HG03457 (cell line): ENCODE measurements around the gene GATA2.

ENCODE experiments used
- ATAC-seq: cut with Tn5 transposase; IDR thresholded peaks from one replicate; pipeline ENCODE4 v1.9.1; 2021; ENCODE audit warnings: moderate number of reproducible peaks; ENCODE audit not compliant: unreplicated experiment

Gene GATA2

GRCh38 chr3:128458746-128459460, 34.1 kb downstream of the GATA2 start:
- no peak for ATAC-seq

GRCh38 chr3:128457937-128458336, 35.1 kb downstream of the GATA2 start:
- no peak for ATAC-seq

DNA sequence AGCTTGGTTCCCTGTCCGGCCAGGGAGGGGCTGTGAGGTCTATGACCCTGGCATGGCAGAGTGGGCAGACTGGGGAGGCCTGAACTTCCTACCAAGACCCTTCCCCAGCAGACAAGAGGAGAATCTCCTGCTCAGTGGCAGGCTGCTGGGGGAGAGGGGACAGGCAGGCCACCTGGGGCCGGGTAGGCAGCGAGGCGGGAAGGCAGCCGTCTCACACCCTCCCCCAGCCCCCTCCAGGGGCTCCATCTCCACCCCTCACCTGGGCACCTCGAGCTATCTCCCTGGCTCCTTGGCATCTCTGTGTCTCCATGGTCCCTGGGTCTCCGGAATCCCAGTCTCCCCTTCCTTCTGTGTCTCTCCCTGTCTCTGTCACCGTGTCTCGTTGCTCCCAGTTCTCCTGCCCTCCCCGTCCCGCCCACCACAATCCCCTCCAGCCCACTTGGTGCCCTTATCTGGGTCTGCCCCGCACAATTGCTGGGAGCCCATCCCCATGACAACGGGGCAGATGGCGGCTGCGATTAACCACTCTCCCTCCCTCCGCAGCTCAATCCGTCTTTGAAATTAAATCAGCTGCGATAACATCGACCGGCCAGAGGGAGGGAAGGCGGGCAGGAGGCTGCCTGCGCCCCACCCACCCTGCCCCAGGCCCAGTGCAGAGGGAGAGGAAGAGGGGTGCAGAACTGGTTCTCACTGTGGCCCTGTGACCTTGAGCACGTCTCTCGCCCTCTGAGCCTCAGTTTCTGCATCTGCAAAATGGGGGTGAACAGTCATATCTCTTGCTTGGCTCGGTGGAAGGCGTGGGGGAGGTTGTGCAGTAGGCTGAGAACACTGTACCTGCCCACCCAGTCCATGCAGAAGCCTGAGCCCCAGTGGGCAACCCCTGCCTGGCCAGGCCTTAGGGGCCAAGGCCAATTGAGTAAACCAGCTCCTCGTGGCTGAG, 36.0 kb downstream of the GATA2 start:
- no peak for ATAC-seq

DNA sequence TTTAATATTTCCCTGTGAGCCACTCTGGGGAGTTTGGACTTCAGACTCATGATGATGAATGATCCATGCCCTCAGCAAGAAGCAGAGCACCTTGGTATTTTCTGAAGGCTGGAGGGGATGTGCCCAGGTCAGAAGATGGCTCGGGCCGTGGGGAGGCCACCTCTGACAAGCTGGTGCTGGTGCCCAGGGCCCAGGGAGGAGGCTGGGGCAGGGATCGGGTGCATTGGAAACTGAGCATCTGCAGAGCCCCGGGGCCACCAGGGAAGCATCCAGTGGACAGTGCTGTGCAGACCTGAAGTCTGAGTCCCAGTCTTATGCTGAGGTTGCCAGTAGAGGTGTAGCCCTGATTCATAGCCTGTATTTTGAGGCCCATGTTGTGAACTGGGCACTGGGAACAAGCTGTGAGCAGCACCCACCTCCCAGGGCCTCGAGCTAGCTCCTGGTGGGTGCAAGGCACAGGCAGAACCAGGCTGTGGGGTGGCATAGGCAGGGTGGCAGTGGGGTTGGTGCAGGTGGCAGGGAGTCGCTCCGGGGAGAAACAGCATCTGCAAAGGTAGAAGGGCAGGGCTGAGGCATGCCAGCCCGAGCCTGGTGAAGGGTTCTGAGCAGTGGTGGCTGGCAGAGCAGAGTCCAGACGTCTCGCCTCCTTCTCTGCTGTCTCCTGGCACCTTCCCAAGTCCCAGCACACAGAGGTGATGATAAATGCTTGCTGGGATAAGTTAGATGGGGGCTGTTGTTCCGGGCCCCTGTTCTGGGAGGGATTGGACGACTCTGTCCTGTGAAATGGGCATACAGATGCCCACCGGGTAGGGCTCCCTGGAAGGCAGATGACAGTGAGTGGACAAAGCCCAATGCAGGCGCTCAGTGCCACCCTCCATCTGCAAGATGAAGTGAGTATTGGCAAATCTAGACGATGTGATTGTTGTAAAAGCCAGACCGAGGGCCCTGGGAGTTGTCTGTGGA, 36.9 kb downstream of the GATA2 start:
- ATAC-seq, result no peak

DNA sequence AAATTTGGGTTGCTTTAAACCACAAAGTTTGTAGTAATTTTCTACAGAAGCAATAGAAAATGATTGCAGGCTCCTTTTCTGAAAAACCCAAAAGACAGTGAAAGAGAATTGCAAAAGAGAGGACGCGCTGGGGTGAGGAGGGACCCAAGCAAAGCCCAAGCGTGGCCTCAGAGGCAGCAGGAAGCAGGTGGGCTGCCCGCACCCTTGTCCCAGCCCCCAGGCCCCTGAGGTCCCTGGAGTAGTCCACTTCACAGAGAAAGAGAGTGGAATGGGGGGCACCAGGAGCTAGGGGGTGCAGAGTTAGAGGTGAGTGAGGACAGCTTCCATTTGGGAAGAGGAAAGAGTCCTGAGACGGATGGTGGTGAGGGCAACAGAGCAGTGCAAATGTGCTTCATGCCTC, 37.9 kb downstream of the GATA2 start:
- no peak for ATAC-seq

GRCh38 chr3:128454310-128454618, 38.7 kb downstream of the GATA2 start:
- ATAC-seq, result no peak

DNA sequence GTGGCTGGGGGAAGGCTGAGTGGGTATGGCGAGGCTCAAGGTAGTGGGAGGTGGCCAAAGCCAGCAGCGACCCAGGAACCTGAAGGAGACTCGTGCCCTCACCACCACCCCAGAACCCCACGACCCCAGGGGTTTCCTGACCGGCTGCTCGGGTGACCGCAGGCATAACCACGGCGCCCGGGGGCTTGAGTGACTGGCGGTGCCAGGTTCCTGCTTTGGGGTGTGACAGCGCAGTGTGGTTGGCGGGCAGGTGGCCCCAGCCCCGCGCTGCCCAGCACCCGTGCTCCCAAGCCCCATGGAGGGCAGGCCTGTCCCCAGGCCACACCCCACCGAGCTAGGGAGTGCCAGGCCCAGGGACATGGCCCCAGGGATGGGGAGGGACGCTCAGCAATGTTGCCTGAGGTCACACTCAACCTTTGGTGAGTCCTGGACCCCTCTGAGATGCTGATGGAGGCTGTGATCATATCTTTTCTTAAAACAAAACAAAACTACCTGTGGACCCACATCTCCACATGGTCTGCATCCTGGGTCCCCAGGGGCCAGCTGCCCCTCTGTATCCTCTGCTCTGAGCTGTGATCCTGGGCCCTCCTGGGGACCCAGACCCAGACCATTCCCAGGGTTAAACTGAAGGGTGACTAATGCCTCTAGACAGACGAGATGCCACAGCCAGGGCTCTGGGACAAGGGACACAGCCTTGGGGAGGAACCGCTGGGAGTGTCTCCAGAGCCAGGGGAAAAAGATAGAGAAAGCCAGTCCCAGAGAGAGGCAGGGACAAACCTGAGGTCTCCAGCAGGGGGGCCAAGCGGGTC, 39.3 kb downstream of the GATA2 start:
- ATAC-seq, result no peak

DNA sequence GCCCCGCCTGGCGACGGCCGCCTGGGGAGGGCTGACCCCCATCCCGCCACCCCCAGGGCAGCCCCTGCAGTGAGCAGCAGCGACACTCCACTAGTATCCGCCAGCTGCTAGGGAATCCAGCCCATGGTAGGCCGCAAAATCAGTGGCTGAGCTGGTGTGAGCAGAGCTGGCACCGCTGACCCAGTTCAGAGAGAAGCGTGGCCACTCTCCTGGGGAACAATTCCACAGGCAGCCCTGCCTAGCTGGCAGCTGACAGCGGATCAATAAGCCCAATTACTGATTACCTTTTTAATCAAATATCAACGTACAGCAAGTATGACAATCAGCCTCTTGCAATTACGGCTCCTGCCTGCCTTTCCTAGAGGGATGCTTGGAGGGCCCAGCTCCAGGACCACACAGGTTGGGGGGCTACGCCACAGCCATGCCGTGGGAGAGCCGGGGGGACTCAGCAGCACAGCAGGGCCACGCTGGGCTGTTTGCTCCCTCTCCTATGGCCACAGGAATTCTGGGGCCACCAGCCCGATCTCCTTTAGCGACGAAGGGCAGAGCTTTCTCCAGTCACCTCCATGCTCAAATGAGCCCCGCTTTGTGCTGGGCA, 40.2 kb downstream of the GATA2 start:
- ATAC-seq, result no peak

DNA sequence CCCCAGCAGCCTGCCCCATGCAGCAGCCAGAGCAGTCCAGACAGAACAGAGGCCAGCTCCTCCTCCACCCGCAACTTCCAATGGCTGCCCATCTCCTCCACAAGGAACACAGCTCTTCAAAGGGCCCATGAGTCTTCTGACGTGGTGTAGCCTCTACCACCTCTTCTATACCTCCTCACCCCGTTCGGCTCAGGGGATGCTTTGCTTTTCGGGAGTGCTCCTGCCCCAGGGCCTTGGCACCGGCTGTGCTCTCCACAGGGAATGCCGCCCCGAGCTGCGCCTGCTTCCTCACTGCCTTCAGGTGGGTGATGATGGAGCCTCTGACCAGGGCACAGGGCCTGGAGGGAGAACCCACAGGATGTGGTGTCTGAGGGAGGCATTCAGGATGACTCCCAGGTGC, 40.9 kb downstream of the GATA2 start:
- no peak for ATAC-seq

DNA sequence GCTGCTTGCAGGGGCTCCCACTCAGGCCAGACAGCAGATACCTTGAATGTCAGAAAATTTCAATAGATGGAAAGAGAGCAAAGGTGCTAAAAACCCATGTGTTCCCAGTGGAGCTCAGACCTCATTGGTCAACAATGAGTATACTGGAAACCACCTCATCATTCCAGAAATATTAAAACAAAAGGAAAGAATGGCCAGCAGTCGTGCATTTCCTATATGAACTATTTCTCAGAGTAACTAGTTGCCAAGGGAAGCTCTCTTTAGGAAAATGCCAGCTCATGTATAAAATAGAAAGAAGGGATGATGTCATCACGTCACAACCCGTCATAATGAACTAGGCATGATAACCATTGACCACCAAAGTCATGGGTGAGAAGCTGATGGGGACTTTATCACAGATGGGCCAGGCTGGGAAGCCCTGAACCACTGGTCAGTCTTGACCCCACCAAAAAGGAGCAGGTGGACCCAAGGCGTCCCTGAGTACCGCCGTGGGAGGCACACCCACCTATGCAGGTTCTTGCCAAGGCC, 43.8 kb downstream of the GATA2 start:
- no peak for ATAC-seq

DNA sequence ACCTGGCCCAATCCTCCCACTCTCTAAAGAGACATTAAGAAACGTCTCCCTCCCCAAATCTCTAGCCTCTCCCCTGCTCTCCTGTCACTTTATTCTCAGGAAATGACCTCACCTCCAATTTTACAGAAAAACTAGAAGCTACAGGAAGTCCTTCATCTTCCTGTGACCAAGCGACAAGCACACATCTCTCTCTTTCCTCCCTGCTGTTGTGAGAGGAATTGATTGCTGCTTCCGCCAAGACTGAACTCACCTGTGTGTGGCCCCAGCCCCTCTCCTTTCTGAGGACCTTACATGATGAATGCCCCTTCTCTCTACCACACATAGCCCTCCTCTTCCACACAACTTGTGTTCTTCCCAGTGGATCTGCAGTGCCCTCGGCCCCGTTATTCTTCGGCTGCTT, 44.5 kb downstream of the GATA2 start:
- ATAC-seq, result no peak

- peak; percentile 78 for ATAC-seq
Measured at GRCh38 chr3:128447561-128448013, 45.4 kb downstream of the GATA2 start.

DNA sequence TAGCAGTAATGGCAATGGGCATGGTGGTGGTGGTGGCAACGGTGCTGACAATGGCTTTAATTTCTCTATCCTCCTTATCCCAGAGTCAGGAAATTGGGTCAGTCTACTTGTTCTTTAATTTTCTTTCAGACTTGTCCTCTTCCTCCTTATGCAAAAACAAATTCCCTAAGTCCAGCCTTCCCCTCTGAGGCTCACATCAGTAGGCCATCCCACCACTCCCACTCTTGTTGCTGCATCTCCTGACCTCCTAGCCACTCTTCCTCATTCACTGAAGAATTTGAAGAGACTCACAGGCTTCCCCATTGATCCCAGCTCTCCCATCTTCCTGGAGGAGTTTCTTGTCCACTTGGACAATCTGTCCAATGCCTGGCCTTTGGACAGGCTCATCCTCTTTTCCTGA, 46.2 kb downstream of the GATA2 start:
- no peak for ATAC-seq

DNA sequence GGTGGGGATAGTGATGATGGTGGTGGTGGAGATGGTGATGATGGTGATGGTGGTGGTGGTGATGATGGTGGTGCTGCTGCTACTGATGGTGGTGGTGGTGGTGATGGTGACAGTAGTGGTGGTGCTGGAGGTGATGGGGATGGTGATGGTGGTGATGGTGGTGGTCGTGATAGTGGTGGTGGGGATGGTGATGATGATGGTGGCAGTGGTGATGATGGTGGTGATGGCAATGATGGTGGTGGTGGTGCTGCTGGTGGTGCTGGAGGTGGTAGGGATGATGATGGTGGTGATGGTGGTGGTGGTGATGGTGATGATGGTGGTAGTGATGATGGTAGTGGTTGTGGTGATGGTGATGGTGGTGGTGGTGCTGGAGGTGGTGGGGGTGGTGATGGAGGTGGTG, 47.6 kb downstream of the GATA2 start:
- ATAC-seq, result no peak

DNA sequence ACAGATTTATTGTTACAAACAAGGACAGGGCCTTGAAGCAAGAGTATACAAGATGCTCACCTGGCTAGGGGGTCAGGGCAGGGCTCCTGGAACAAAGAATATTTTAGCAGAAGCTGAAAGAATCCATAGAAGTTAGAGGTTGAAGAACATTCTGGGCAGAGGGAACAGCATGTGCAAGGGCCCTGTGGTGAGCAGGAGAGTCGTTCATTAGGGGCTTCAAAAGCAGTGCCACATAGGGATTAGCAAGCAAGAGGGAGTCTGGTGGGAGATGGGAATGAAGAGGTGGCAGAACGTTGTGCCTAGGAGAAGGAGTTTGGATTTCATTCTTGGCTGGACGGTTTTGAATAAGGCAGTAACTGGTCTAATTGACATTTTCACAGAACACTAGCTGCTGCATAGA, 49.2 kb downstream of the GATA2 start:
- ATAC-seq, result no peak

DNA sequence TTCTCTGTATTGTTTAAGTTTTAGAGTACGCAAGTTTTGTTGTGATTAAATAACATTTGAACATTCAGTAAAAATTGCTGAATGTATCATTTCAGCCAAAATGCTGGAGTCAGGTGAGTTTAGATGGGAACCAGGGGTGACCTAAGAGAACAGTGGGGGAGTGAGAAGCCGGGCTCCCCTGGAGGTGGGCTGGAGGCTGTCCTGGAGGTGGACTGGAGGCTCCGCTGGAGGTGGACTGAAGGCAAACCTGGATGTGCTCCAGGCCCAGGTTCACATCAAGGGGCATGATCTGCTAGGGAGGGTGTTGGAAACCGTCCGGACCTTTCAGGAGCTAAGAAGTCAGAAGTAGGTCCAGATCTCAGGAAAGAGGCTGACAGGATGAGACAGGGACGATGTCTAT, 50.1 kb downstream of the GATA2 start:
- no peak for ATAC-seq

DNA sequence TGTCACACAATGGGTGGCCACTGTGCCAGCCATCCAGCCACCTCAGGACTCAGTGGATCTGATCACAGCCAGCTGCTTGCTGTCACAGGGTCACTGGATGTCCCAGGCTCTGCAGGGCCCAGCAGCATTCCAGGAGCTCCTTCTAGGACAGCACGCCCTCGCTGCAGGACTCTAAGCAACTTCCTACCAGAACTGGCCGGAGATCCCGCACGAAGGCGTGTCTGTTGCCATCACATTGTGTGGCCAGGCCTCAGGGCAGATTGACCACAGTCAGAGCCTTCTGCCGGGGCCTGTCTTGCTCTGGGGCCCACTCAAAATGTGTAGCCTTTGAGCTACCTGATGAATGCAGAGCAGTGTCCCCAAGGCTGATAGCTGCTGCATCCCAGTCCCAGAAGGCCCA, 50.9 kb downstream of the GATA2 start:
- no peak for ATAC-seq

DNA sequence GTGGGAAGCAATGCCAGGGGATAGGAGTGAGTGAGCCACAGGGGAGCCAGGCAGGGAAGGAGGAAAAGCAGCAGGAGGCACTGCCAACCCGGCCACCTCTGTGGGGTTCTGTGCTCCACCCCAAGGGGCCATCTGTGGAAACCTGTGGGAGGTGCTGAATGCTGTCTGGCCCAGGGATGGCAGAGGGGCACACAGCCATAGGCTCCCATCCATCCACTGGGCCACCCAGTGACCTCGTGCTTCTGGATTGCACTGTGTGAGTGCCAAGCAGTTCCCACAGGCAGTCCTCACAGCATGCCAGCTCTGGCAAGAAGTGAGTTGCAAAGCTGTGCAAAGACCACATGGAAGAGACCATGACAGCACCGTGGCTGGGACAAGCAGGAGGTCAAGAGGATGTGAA, 53.8 kb downstream of the GATA2 start:
- no peak for ATAC-seq

DNA sequence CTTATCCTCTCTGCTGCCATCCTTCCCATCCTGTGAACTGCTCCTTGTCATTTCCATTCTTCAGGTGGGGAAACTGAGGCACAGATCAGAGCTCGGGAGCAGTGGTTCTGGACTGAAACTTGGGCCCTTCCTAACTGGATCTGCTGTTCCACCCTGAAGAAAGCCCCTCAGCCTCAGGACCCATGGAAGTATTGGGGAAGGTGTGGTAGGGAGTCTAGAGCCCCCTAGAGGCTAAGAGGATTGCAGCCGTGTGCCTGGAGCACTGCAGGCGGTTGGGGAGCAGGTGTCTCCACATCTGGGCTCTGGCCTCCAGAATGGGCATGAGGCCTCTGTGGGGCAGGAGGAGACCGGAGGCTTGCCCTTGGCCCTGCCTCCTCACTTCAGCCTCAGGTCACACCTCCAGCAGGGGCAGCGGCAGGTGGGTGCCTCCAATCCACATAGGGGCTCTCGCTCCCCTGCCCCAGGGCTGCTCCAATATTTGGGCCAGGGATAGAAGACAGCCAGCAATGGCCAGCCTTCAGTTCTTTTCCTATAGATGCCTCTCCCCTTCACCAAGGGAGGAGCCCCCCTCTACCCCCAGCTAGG, 54.4 kb downstream of the GATA2 start:
- no peak for ATAC-seq
